T47D (cell line): ENCODE results near the gene TAS2R41.

Source experiments
- DNase-seq, 2 experiments: peaks; one replicate each; pipeline versions ENCODE4 v3.0.0 to v3.0.0-alpha.2; 2011 to 2012; ENCODE audit warnings: low read depth in 1 of 2, low spot score in 1 of 2
- JUND ChIP-seq: IDR thresholded peaks from 2 replicates; pipeline ENCODE4 v1.6.1; 2012; ENCODE audit warnings: low read depth
- in situ Hi-C: cut with HindIII; loops from 2 replicates; pipeline ENCODE4 v1.10.0; 2016; ENCODE audit warnings: low sequenced_read_pairs, low pct_unique_long_range_greater_than_20kb

TAS2R41 gene

GRCh38 chr7:143487566-143487965 is 9.9 kb downstream of the TAS2R41 start:
- no peak for DNase-seq
- no peak for TF ChIP-seq JUND
- in situ Hi-C loops, result no loop called here

- in situ Hi-C loops, result no loop called here
- no peak for TF ChIP-seq JUND
- DNase-seq, result peak in 1 of 2 experiments; percentile 49
Observed at GRCh38 chr7:143490717-143491306, 13.1 kb downstream of the TAS2R41 start.

GRCh38 chr7:143492043-143492471 is 14.4 kb downstream of the TAS2R41 start:
- in situ Hi-C loops, result no loop called here
- no peak for TF ChIP-seq JUND
- no peak for DNase-seq

GRCh38 chr7:143492799-143493739 is 15.4 kb downstream of the TAS2R41 start:
- in situ Hi-C loops, result no loop called here
- no peak for TF ChIP-seq JUND
- no peak for DNase-seq

GRCh38 chr7:143493751-143494150 is 16.1 kb downstream of the TAS2R41 start:
- in situ Hi-C loops, result no loop called here
- TF ChIP-seq JUND, result no peak
- no peak for DNase-seq

GRCh38 chr7:143494622-143495021 is 16.9 kb downstream of the TAS2R41 start:
- in situ Hi-C loops, result no loop called here
- TF ChIP-seq JUND, result no peak
- no peak for DNase-seq

- TF ChIP-seq JUND, result no peak
- in situ Hi-C loops, result no loop called here
- DNase-seq, result no peak
Observed at GRCh38 chr7:143495851-143496250, 18.2 kb downstream of the TAS2R41 start.

GRCh38 chr7:143496263-143496662 is 18.6 kb downstream of the TAS2R41 start:
- no peak for TF ChIP-seq JUND

GRCh38 chr7:143497008-143497795 is 19.5 kb downstream of the TAS2R41 start:
- no peak for TF ChIP-seq JUND
- DNase-seq, result no peak
- in situ Hi-C loops, result no loop called here

More at GRCh38 chr7:143496263-143496662, 18.6 kb downstream of the TAS2R41 start:
- no peak for DNase-seq
- in situ Hi-C loops, result no loop called here

GRCh38 chr7:143499246-143499645 is 21.6 kb downstream of the TAS2R41 start:
- DNase-seq, result no peak
- in situ Hi-C loops, result no loop called here
- no peak for TF ChIP-seq JUND

GRCh38 chr7:143499743-143500348 is 22.2 kb downstream of the TAS2R41 start:
- in situ Hi-C loops, result no loop called here
- TF ChIP-seq JUND, result no peak
- no peak for DNase-seq

GRCh38 chr7:143503261-143503660 is 25.6 kb downstream of the TAS2R41 start:
- in situ Hi-C loops, result no loop called here
- TF ChIP-seq JUND, result no peak
- no peak for DNase-seq
